ENCODE results near the gene ANKRD44.

- TF ChIP-seq, protein P1, sequence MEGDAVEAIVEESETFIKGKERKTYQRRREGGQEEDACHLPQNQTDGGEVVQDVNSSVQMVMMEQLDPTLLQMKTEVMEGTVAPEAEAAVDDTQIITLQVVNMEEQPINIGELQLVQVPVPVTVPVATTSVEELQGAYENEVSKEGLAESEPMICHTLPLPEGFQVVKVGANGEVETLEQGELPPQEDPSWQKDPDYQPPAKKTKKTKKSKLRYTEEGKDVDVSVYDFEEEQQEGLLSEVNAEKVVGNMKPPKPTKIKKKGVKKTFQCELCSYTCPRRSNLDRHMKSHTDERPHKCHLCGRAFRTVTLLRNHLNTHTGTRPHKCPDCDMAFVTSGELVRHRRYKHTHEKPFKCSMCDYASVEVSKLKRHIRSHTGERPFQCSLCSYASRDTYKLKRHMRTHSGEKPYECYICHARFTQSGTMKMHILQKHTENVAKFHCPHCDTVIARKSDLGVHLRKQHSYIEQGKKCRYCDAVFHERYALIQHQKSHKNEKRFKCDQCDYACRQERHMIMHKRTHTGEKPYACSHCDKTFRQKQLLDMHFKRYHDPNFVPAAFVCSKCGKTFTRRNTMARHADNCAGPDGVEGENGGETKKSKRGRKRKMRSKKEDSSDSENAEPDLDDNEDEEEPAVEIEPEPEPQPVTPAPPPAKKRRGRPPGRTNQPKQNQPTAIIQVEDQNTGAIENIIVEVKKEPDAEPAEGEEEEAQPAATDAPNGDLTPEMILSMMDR (IDR thresholded peaks at IDR 0.05), result no peak
- no peak for TF ChIP-seq POLR2A (IDR thresholded peaks at IDR 0.05)
These were observed 71.1 kb downstream of the ANKRD44 start for GRCh38 chr2:197239434-197239833.
